ENCODE results near the gene C16orf87. TPM values are rescaled to one million over a fixed set of nuclear protein-coding genes. Genes with fewer than 3 reads are reported as not detected.
A peak's percentile ranks its signal among the peaks of the same experiment; 100 is the strongest.

Gene C16orf87
- total and polyA plus RNA-seq, 2 donors (not counting 1 experiment from before 2014, with no cell fraction given): 3.4 to 11.3 TPM

DNA sequence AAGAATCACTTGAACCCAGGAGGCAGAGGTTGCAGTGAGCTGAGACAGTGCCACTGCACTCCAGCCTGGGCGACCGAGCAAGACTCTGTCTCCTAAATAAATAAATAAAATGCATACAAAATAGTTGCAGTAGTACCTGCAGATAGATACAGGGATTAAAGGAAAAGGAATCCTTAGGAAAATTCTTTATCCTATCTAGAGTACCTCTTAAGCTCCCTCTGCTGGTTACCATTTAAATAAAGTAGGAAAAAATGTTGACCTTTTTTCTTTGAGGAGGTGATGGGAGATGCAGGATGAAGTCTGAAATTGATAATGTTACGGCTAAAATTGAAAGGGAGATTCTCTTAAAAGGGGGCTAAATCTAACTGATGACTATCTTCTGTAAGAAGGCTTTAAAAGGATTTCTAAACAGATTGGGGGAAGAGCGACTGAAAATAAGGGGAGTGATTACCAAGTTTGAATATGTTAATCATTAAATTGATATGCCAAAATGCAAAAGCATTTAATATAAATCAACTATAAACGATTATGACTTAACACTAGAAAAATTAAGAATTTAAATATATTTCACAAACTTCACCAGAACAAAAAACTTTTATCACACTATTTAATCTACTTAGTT lies 29.4 kb downstream of the C16orf87 start:
- Mint-ChIP-seq H3K27ac (no peak overlapping the region), H3K9me3 (ENCODE audit: insufficient read depth) (peaks cover 3% of the 10 kb centered on the region), H3K4me1 (peaks cover 4% of the 10 kb centered on the region), H3K4me3 (no peak overlapping the region), H3K27me3 (no peaks in the 10 kb centered on the region)
- intact Hi-C loops (cut with micrococcal nuclease): loop anchor here (1.0 kb wide), 1 partner anchor 128 kb away; no protein-coding TSS in a partner anchor
- Histone ChIP-seq H2AFZ (ENCODE audit: insufficient read depth, low read depth, low read length, poor library complexity, severe bottlenecking) (no peak overlapping the region), H3K4me1 (ENCODE audit: control insufficient read depth in 2 of 2, insufficient read depth in 2 of 2, low read length in 2 of 2) (no peaks in the 10 kb centered on the region), H3K4me3 (ENCODE audit: control extremely low read depth in 1 of 5, extremely low read depth in 1 of 5, insufficient read depth in 1 of 5, low read depth in 2 of 5, low read length in 4 of 5) (no peak overlapping the region), H4K20me1 (ENCODE audit: control insufficient read depth, insufficient read depth, low read length, poor library complexity, severe bottlenecking) (no peaks in the 10 kb centered on the region), H3K9me3 (ENCODE audit: control extremely low read depth in 1 of 3, control insufficient read depth in 2 of 3, insufficient read depth in 1 of 3, low read length in 2 of 3) (peaks cover 2 to 5% (median 4%) of the 10 kb centered on the region in 3 donors), H3K79me2 (ENCODE audit: control insufficient read depth, insufficient read depth, low read length) (peaks cover 8% of the 10 kb centered on the region), H3K9ac (ENCODE audit: low read length) (no peak overlapping the region), H3K27ac (ENCODE audit: low read length in 2 of 2) (no peak overlapping the region), H3K4me2 (replicated peaks; ENCODE audit: low read depth, low read length, poor library complexity, severe bottlenecking) (no peak overlapping the region), H3K27me3 (replicated peaks in 1 of 4; ENCODE audit: control extremely low read depth in 1 of 4, control insufficient read depth in 3 of 4, insufficient read depth in 4 of 4, low read length in 3 of 4) (no peaks in the 10 kb centered on the region), H3K36me3 (replicated peaks in 1 of 2; ENCODE audit: control extremely low read depth in 1 of 2, control insufficient read depth in 1 of 2, extremely low read depth in 1 of 2, insufficient read depth in 2 of 2, low read length in 1 of 2) (peaks cover 5 to 14% of the 10 kb centered on the region in 2 experiments)
- ATAC-seq (ENCODE audit: low read depth) (no peak), DNase-seq (peak; percentile 30)
- POLR2A ChIA-PET: interaction anchor here (0.6 to 1.1 kb wide), 2 partner anchors 12 to 14 kb away, joined by 8 to 9 read pairs; no protein-coding TSS in a partner anchor
- WGBS (ENCODE audit: insufficient coverage): 100% methylated on average over 1 of the region's 5 CpGs
- CTCF ChIA-PET: interaction anchor here (0.7 to 3.9 kb wide), 16 partner anchors 9 to 134 kb away, joined by 3 to 50 read pairs (median 6); partner anchors contain the start of gene ORC6
- TF ChIP-seq EZH2 (IDR thresholded peaks at IDR 0.05; ENCODE audit: borderline replicate concordance, insufficient read depth, low read depth, low read length, poor library complexity, severe bottlenecking) (no peak), CTCF (IDR thresholded peaks at IDR 0.05) (peak; percentile 44)

- H3K4me3 Mint-ChIP-seq: no peak overlapping the region
- DNase-seq (no peak), ATAC-seq (ENCODE audit: low read depth) (no peak)
- no peak overlapping the region for H2AFZ ChIP-seq (ENCODE audit: insufficient read depth, low read depth, low read length, poor library complexity, severe bottlenecking)
- H3K4me1 Mint-ChIP-seq: peaks cover 4% of the 10 kb centered on the region
- no peaks in the 10 kb centered on the region for H3K79me2 ChIP-seq (ENCODE audit: control insufficient read depth, insufficient read depth, low read length)
- ChIA-PET POLR2A (interaction anchor here (0.7 to 1.1 kb wide), 3 partner anchors 13 to 237 kb away, joined by 4 to 9 read pairs (median 5); no protein-coding TSS in a partner anchor), CTCF (interaction anchor here (0.7 to 3.9 kb wide), 17 partner anchors 8 to 134 kb away, joined by 3 to 50 read pairs (median 6); partner anchors contain the start of gene ORC6)
- intact Hi-C loops (cut with micrococcal nuclease): no loop called here
- no peak overlapping the region for H3K4me2 ChIP-seq (replicated peaks; ENCODE audit: low read depth, low read length, poor library complexity, severe bottlenecking)
- H4K20me1 ChIP-seq (ENCODE audit: control insufficient read depth, insufficient read depth, low read length, poor library complexity, severe bottlenecking): no peaks in the 10 kb centered on the region
- H3K27ac ChIP-seq (ENCODE audit: low read length in 2 of 2): no peak overlapping the region
- H3K4me1 ChIP-seq (ENCODE audit: control insufficient read depth in 2 of 2, insufficient read depth in 2 of 2, low read length in 2 of 2): no peaks in the 10 kb centered on the region
- no peaks in the 10 kb centered on the region for H3K27me3 Mint-ChIP-seq
- WGBS (ENCODE audit: insufficient coverage): no CpG with 5 or more reads among the region's 1 CpG
- no peak overlapping the region for H3K4me3 ChIP-seq (ENCODE audit: control extremely low read depth in 1 of 5, extremely low read depth in 1 of 5, insufficient read depth in 1 of 5, low read depth in 2 of 5, low read length in 4 of 5)
- TF ChIP-seq CTCF (IDR thresholded peaks at IDR 0.05): no peak
- no peak for TF ChIP-seq EZH2 (IDR thresholded peaks at IDR 0.05; ENCODE audit: borderline replicate concordance, insufficient read depth, low read depth, low read length, poor library complexity, severe bottlenecking)
- no peak overlapping the region for H3K9ac ChIP-seq (ENCODE audit: low read length)
- no peaks in the 10 kb centered on the region for H3K27me3 ChIP-seq (replicated peaks in 1 of 4; ENCODE audit: control extremely low read depth in 1 of 4, control insufficient read depth in 3 of 4, insufficient read depth in 4 of 4, low read length in 3 of 4)
- peaks cover 3% of the 10 kb centered on the region for H3K9me3 Mint-ChIP-seq (ENCODE audit: insufficient read depth)
- H3K36me3 ChIP-seq (replicated peaks in 1 of 2; ENCODE audit: control extremely low read depth in 1 of 2, control insufficient read depth in 1 of 2, extremely low read depth in 1 of 2, insufficient read depth in 2 of 2, low read length in 1 of 2): peaks cover 4 to 10% of the 10 kb centered on the region in 2 experiments
- H3K27ac Mint-ChIP-seq: no peak overlapping the region
- H3K9me3 ChIP-seq (ENCODE audit: control extremely low read depth in 1 of 3, control insufficient read depth in 2 of 3, insufficient read depth in 1 of 3, low read length in 2 of 3): peaks cover 2 to 9% (median 5%) of the 10 kb centered on the region in 3 donors
Measured at GRCh38 chr16:46800494-46800893, 30.5 kb downstream of the C16orf87 start.

Measured in B cell (primary cell).